Liver (tissue), 3 donors: ENCODE data around the gene PIP5KL1.

Experiments used
- CTCF ChIP-seq: fragments of 150-350 bp; IDR thresholded peaks from 2 replicates; pipeline ENCODE4 v1.5.1; 2017; ENCODE audit warnings: improper control_type of control experiment, low read depth, low read length; ENCODE audit not compliant: missing input control
- REST ChIP-seq: IDR thresholded peaks from 2 replicates; pipeline ENCODE4 v1.6.1; 2016; ENCODE audit warnings: antibody characterized with exemption, mild to moderate bottlenecking
- TAF1 ChIP-seq: conservative IDR thresholded peaks from 2 replicates; pipeline ENCODE4 v1.6.1; 2016; ENCODE audit warnings: antibody characterized with exemption, mild to moderate bottlenecking
- ZBTB33 ChIP-seq: IDR thresholded peaks from 2 replicates; pipeline ENCODE4 v1.6.1; 2016; ENCODE audit warnings: antibody characterized with exemption
- donor health status: healthy.
- donor health status: healthy.

- no peak for TF ChIP-seq ZBTB33
- no peak for TF ChIP-seq CTCF
- no peak for TF ChIP-seq REST
- no peak for TF ChIP-seq TAF1
Measured at GRCh38 chr9:127949827-127950512, 19.4 kb upstream of the PIP5KL1 start.
